Coronary artery (tissue), 2 donors: Measurements from ENCODE around the gene RNU2-1.
"Not testable (repeated sequence)": the region's sequence is repeated elsewhere in the genome, so short reads cannot be mapped to it uniquely, and the experiment has no call there.

Experiments
- DNase-seq: peaks from one replicate; pipeline ENCODE4 v3.0.0-alpha.2; 2017; ENCODE audit warnings: low spot score
- H3K27ac ChIP-seq, 2 donors: fragments of 200-600 bp; sonication (generic); one replicate each; pipeline ENCODE4 v1.5.1; 2016 to 2019
- H3K4me3 ChIP-seq: fragments of 200-600 bp; sonication (generic); 2 replicates; pipeline ENCODE4 v1.5.1; 2016; ENCODE audit warnings: mild to moderate bottlenecking, moderate library complexity
- TF ChIP-seq, protein P1 (sequence below): fragments of 200-600 bp; sonication (generic); IDR thresholded peaks from one replicate; pipeline ENCODE4 v1.5.1; 2019; ENCODE audit warnings: antibody characterized with exemption

The RNU2-1 gene

DNA sequence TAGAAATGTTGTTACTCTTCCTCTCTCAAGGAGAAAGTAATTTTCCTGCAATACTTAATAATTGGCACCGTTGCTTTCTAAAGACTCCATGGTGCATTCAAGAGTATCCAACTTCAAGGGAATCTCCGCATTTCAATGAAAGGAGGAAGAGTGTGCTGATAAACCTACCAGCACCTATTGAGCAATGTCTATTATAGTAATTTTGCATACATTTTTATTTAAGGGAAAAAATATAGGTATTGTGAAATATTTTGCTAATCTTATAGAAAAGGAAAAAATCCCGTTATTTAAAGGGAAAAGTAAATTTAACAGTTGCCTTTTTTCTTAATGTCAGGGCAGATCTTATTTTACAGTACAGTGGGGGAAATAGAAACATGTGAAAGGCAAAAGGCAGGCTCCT lies 23.2 kb downstream of the RNU2-1 start:
- TF ChIP-seq, protein P1, sequence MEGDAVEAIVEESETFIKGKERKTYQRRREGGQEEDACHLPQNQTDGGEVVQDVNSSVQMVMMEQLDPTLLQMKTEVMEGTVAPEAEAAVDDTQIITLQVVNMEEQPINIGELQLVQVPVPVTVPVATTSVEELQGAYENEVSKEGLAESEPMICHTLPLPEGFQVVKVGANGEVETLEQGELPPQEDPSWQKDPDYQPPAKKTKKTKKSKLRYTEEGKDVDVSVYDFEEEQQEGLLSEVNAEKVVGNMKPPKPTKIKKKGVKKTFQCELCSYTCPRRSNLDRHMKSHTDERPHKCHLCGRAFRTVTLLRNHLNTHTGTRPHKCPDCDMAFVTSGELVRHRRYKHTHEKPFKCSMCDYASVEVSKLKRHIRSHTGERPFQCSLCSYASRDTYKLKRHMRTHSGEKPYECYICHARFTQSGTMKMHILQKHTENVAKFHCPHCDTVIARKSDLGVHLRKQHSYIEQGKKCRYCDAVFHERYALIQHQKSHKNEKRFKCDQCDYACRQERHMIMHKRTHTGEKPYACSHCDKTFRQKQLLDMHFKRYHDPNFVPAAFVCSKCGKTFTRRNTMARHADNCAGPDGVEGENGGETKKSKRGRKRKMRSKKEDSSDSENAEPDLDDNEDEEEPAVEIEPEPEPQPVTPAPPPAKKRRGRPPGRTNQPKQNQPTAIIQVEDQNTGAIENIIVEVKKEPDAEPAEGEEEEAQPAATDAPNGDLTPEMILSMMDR = no peak
- Histone ChIP-seq H3K4me3 (no peak overlapping the region), H3K27ac (peak overlapping the region; percentile 77 to 80)
- DNase-seq = no peak

DNA sequence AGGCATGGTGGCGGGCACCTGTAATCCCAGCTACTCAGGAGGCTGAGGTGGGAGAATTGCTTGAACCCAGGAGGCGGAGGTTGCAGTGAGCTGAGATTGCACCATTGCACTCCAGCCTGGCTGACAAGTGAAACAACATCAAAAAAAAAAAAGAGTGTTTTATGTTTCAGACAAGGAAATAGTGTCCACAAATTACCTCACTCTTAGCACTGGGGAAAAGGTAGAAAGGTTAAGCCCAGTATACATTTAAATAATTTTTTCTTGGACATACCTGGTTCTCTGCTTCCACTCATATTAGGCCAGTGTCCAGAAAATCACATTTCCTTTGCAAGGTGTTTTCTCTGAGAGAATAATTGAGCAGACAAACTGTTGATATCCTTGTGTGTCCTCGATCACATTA lies 30.8 kb downstream of the RNU2-1 start:
- not testable (repeated sequence) for DNase-seq, H3K27ac ChIP-seq, H3K4me3 ChIP-seq

DNA sequence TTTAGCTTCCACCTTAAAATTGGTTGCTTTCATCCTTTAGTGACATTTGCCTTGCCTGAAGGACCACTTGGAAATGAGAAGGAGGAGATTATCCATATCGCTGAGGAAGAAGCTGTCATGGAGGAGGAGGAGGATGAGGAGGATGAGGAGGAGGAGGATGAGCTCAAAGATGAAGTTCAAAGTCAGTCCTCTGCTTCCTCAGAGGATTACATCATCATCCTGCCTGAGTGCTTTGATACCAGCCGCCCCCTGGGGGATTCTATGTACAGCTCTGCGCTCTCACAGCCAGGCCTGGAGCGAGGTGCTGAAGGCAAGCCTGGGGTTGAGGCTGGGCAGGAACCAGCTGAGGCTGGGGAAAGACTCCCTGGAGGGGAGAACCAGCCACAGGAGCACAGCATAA lies 33.6 kb downstream of the RNU2-1 start:
- no peak for DNase-seq
- TF ChIP-seq, protein P1 = no peak
- Histone ChIP-seq H3K4me3 (no peak overlapping the region), H3K27ac (no peak overlapping the region)

DNA sequence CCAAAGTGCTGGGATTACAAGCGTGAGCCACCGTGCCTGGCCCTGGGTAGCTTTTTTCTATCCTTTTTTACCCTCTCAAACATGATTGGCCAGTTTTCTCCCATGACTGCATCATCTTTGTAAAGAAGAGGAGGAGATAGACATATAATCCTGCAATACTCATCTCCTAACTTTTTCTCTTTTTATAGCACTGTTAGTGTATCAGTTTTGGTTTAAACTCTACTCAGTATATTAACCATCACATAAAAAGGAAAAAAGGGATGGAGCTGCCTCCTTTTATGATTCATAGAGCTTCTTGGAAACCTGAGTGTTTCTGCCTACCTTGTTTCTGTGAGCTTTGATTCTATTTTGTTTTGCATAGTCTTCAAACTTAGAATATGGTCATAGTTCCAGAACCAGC lies 34.1 kb downstream of the RNU2-1 start:
- Histone ChIP-seq H3K4me3 (no peak overlapping the region), H3K27ac (no peak overlapping the region)
- TF ChIP-seq, protein P1 = no peak
- no peak for DNase-seq

DNA sequence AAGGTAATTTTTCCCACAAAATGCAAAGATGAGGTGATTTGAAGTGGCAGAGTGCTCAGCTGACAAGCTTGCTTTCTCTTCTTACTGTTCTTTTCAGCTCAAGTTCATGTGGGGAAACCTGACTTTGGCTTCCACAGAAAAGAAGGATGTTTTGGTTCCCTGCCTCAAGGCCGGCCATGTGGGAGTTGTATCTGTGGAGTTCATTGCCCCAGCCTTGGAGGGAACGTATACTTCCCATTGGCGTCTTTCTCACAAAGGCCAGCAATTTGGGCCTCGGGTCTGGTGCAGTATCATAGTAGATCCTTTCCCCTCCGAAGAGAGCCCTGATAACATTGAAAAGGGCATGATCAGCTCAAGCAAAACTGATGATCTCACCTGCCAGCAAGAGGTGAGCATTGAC lies 40.5 kb downstream of the RNU2-1 start:
- DNase-seq = no peak

DNA sequence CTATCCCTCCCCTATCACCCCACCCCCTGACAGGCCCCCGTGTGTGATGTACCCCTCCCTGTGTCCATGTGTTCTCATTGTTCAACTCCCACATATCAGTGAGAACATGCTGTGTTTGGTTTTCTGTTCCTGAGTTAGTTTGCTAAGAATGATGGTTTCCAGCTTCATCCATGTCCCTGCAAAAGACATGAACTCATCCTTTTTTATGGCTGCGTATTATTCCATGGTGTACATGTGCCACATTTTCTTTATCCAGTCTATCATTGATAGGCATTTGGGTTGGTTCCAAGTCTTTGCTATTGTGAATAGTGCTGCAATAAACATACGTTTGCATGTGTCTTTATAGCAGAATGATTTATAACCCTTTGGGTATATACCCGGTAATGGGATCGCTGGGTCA lies 47.1 kb downstream of the RNU2-1 start:
- not testable (repeated sequence) for H3K4me3 ChIP-seq, H3K27ac ChIP-seq, DNase-seq

More for the DNA sequence above, 40.5 kb downstream of the RNU2-1 start:
- Histone ChIP-seq H3K4me3 (no peak overlapping the region), H3K27ac (no peak overlapping the region)
- TF ChIP-seq, protein P1 = no peak

DNA sequence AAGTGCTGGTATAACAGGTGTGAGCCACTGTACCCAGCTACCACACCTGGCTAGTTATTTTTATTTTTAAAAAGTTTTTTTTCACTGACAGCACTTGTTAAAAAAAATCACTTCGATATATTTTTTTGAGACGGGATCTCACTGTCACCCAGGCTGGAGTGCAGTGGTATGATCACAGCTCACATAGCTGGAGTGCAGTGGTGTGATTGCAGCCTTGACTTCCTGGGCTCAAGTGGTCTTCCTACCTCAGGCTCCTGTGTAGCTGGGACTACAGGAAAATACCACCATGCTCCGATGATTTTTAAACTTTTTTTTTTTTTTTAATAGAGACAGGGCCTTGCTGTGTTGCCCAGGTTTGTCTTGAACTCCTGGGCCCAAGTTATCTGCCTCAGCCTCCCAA lies 49.9 kb downstream of the RNU2-1 start:
- H3K4me3 ChIP-seq = no peak overlapping the region
- DNase-seq = no peak
- no peak overlapping the region for H3K27ac ChIP-seq
- TF ChIP-seq, protein P1 = no peak
